Kidney (tissue), 14 donors: ENCODE measurements around the gene SPHK1. TPM values are rescaled to one million over a fixed set of nuclear protein-coding genes. Genes with fewer than 3 reads are reported as not detected.
A peak's percentile ranks its signal among the peaks of the same experiment; 100 is the strongest.

ENCODE experiments used
- DNase-seq, 5 donors: peaks; one replicate each; pipeline ENCODE4 v3.0.0-alpha.2; 2013 to 2020
- FAIRE-seq: peaks from 2 replicates; lab custom pipeline; 2012; peaks lifted over from hg19 to GRCh38; lab: Jason Lieb, UNC
- H3K27ac ChIP-seq, 2 donors: one replicate each; pipeline ENCODE4 v1.7.0; 2013; ENCODE audit warnings: low read depth in 2 of 2, low read length in 2 of 2, inconsistent platforms in 1 of 2
- H3K27me3 ChIP-seq: one replicate; pipeline ENCODE4 v1.7.1; 2013; ENCODE audit warnings: low read length, inconsistent platforms; ENCODE audit not compliant: control insufficient read depth, insufficient read depth
- H3K36me3 ChIP-seq, 3 donors: one replicate each; pipeline versions ENCODE4 v1.7.0 to v1.7.1; 2013; ENCODE audit warnings: low read length in 3 of 3, control low read depth in 1 of 3, inconsistent platforms in 1 of 3; ENCODE audit not compliant: insufficient read depth in 3 of 3, control insufficient read depth in 2 of 3
- H3K4me1 ChIP-seq, 3 donors: one replicate each; pipeline versions ENCODE4 v1.7.0 to v1.7.1; 2013; ENCODE audit warnings: low read length in 3 of 3, inconsistent platforms in 1 of 3, low read depth in 1 of 3; ENCODE audit not compliant: control insufficient read depth in 2 of 3, insufficient read depth in 2 of 3
- H3K4me3 ChIP-seq, 3 donors: one replicate each; pipeline versions ENCODE4 v1.7.0 to v1.8.1; 2013; ENCODE audit warnings: low read length in 3 of 3, control low read depth in 1 of 3, inconsistent platforms in 1 of 3
- H3K9ac ChIP-seq, 3 donors: one replicate each; pipeline versions ENCODE4 v1.7.0 to v1.7.1; 2013; ENCODE audit warnings: low read length in 3 of 3, control low read depth in 1 of 3, inconsistent platforms in 1 of 3
- H3K9me3 ChIP-seq, 3 donors: one replicate each; pipeline versions ENCODE4 v1.7.0 to v1.7.1; 2013; ENCODE audit warnings: low read length in 3 of 3, control low read depth in 1 of 3, inconsistent platforms in 1 of 3; ENCODE audit not compliant: control insufficient read depth in 2 of 3, insufficient read depth in 1 of 3
- CTCF ChIP-seq: IDR thresholded peaks from 3 replicates; pipeline ENCODE4 v1.5.1; 2012; ENCODE audit warnings: mild to moderate bottlenecking, moderate library complexity, borderline replicate concordance; ENCODE audit not compliant: insufficient read depth; ENCODE audit errors: extremely low read depth
- intact Hi-C: fragments of 100-400 bp; cut with DNase I; formaldehyde crosslinking; loops from one replicate; pipeline ENCODE4 v1.11.1; 2022
- polyA plus RNA-seq: library from polyadenylated mRNA; stranded (reverse); fragments of 350-450 nt; fragmentation: Illumina TruSeq; extraction: RNeasy Lipid Tissue Mini Kit (QIAGEN cat#74804); gene quantifications from one replicate; pipeline ENCODE4 v1.2.3, GENCODE V29; 2014; ENCODE audit warnings: low read depth, low replicate concordance; ENCODE audit not compliant: insufficient read depth
- total RNA-seq: library from RNA; stranded (reverse); fragmentation: NEBNext Ultra II Directional; extraction: Animal tissue kit (Norgen Biotek cat#: 25700); gene quantifications from one replicate; pipeline ENCODE4 v1.2.1, GENCODE V29; 2021
- donor health status: control.
- donor health status: control.
- donor health status: control.
- donor health status: control.
- donor health status: control.
- donor health status: DM: yes; HTN: yes; CAD: no.
- donor health status: Normal renal cell carcinoma (clear cell type).

SPHK1 gene
- total and polyA plus RNA-seq, 2 donors from 2014 or later, result 1.5 to 10.4 TPM

DNA sequence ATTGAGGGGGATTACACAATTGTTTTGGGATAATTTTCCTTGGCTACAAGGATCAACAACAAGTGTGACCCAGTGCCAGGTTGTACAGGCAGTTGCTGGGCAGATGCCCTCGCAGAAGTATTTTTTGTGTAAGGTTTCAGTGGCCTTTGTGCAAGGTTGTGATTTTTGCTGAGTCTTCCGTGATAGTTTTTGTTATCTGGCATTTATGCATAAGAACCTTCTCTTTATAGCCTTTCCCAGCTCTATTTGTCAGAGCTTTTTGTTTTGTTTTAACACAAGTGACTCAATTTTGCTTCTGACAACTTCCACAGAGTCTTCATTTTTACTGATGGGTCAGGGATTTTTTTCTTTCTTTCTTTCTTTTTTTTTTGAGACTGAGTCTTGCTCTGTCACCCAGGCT lies 23.9 kb upstream of the SPHK1 start:
- H3K9me3 ChIP-seq, result no peaks in the 10 kb centered on the region
- intact Hi-C loops, result no loop called here
- peaks cover 0 to 5% (median 0%) of the 10 kb centered on the region in 3 donors for H3K4me1 ChIP-seq
- no peaks in the 10 kb centered on the region for H3K27me3 ChIP-seq
- no peak overlapping the region for H3K9ac ChIP-seq
- H3K4me3 ChIP-seq, result no peak overlapping the region
- no peak for TF ChIP-seq CTCF
- no peaks in the 10 kb centered on the region for H3K36me3 ChIP-seq
- DNase-seq, result no peak
- H3K27ac ChIP-seq, result no peak overlapping the region
- FAIRE-seq, result no peak

GRCh38 chr17:76363107-76363842 lies 21.1 kb upstream of the SPHK1 start:
- FAIRE-seq (no peak), DNase-seq (no peak)
- Histone ChIP-seq H3K36me3 (no peaks in the 10 kb centered on the region), H3K27me3 (no peaks in the 10 kb centered on the region), H3K9me3 (no peaks in the 10 kb centered on the region), H3K4me3 (no peak overlapping the region), H3K27ac (no peak overlapping the region), H3K4me1 (peaks cover 0 to 5% (median 0%) of the 10 kb centered on the region in 3 donors), H3K9ac (no peak overlapping the region)
- intact Hi-C loops, result no loop called here
- no peak for TF ChIP-seq CTCF

GRCh38 chr17:76365256-76365903 lies 19.0 kb upstream of the SPHK1 start:
- H3K27ac ChIP-seq, result no peak overlapping the region
- no peak overlapping the region for H3K4me3 ChIP-seq
- H3K9me3 ChIP-seq, result no peaks in the 10 kb centered on the region
- intact Hi-C loops, result no loop called here
- FAIRE-seq, result no peak
- peaks cover 0 to 5% (median 3%) of the 10 kb centered on the region in 3 donors for H3K4me1 ChIP-seq
- no peak for DNase-seq
- H3K36me3 ChIP-seq, result no peaks in the 10 kb centered on the region
- H3K27me3 ChIP-seq, result no peaks in the 10 kb centered on the region
- TF ChIP-seq CTCF, result peak; percentile 32
- H3K9ac ChIP-seq, result no peak overlapping the region
